Osteoblast (primary cell): ENCODE measurements around the gene TBRG4. TPM values are rescaled to one million over a fixed set of nuclear protein-coding genes. Genes with fewer than 3 reads are reported as not detected.

Experiments used
- DNase-seq: peaks from one replicate; pipeline ENCODE4 v3.0.0; 2011; ENCODE audit warnings: low spot score, mixed read lengths; ENCODE audit not compliant: insufficient read length; ENCODE audit errors: missing footprints
- H2AFZ ChIP-seq: 2 replicates; pipeline ENCODE4 v1.6.0; 2011; ENCODE audit warnings: mild to moderate bottlenecking, low read length
- H3K27ac ChIP-seq: 2 replicates; pipeline ENCODE4 v1.5.1; 2011; ENCODE audit warnings: mild to moderate bottlenecking, low read depth, low read length, moderate library complexity
- H3K27me3 ChIP-seq: 2 replicates; pipeline ENCODE4 v1.6.0; 2012; ENCODE audit warnings: mild to moderate bottlenecking, control low read depth, inconsistent platforms, low read length, moderate library complexity; ENCODE audit not compliant: insufficient read depth
- H3K36me3 ChIP-seq: 2 replicates; pipeline ENCODE4 v1.5.1; 2011; ENCODE audit warnings: mild to moderate bottlenecking, low read length, control low read depth, moderate library complexity; ENCODE audit not compliant: insufficient read depth
- H3K4me1 ChIP-seq: 2 replicates; pipeline ENCODE4 v1.5.1; 2011; ENCODE audit warnings: mild to moderate bottlenecking, low read length, control low read depth, moderate library complexity; ENCODE audit not compliant: insufficient read depth
- H3K4me2 ChIP-seq: 2 replicates; pipeline ENCODE4 v1.6.0; 2011; ENCODE audit warnings: mild to moderate bottlenecking, low read length; ENCODE audit not compliant: insufficient read depth
- H3K4me3 ChIP-seq: fragments of 200-600 bp; sonication (generic); 3 replicates; pipeline ENCODE4 v1.5.1; 2012; ENCODE audit warnings: mild to moderate bottlenecking, low read length, inconsistent platforms; ENCODE audit not compliant: insufficient read depth
- H3K79me2 ChIP-seq: 2 replicates; pipeline ENCODE4 v1.6.0; 2012; ENCODE audit warnings: mild to moderate bottlenecking, low read length, control low read depth, inconsistent platforms; ENCODE audit not compliant: insufficient read depth
- H3K9me3 ChIP-seq: 2 replicates; pipeline ENCODE4 v1.5.1; 2011; ENCODE audit warnings: low read depth, low read length, control low read depth
- H4K20me1 ChIP-seq: 2 replicates; pipeline ENCODE4 v1.6.0; 2012; ENCODE audit warnings: mild to moderate bottlenecking, low read length, control low read depth; ENCODE audit not compliant: insufficient read depth
- total RNA-seq: library from RNA; depleted of rRNA; stranded (reverse); fragments of >200 nt; gene quantifications from 2 replicates; pipeline ENCODE4 v1.2.3, GENCODE V29; 2012
- TF ChIP-seq, protein P1 (sequence below): IDR thresholded peaks from 2 replicates; pipeline ENCODE4 v1.5.1; 2011; ENCODE audit warnings: mild to moderate bottlenecking, low read depth, low read length, moderate library complexity; ENCODE audit errors: extremely low read depth

TBRG4 gene
- total RNA-seq, 1 donor, result 43.1 TPM

DNA sequence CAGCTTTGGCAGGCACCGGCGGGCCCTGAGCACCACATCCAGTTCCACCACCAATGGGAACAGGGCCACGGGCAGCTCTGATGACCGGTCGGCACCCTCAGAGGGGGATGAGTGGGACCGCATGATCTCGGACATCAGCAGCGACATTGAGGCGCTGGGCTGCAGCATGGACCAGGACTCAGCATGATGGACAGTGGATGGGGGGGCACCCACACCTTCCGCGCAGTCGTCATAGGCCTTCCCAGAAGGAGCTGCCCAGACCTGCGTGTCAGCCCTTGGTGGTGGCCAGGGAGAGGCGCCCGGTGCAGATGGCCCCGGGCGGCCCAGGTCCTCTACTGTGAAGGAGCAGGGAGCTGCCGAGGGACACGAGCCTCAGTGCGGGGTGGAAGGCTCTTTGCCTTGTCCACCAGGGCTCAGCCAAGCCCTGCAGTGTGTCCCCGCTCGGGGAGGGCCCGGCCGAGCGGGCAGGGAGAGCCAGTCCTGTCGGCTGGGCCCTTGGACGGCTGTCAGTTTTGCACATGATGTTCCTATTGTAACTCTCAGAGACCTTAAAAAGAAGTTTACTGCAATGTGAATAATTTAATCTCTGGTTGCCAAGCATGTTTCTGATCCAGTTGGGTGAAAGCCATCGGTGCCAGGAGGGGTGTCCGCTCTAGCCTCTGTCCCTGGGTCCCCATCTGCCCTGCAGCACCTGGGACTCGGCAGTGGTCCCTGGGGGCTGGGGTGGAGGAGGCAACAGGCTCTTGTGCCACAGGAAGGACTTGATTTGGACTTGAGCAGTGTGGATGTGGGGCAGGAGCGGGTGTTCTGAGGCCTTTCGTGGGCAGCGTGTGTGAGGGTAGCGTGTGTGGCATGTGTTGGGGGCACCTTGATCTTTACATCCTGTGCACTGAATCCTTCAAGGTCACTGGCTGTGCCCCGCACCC lies 35.4 kb downstream of the TBRG4 start:
- Histone ChIP-seq H3K4me3 (no peak overlapping the region), H3K27ac (no peak overlapping the region), H3K4me2 (no peak overlapping the region), H3K9me3 (no peaks in the 10 kb centered on the region), H3K79me2 (no peaks in the 10 kb centered on the region), H2AFZ (no peak overlapping the region), H3K4me1 (no peaks in the 10 kb centered on the region), H3K36me3 (peaks cover 31% of the 10 kb centered on the region), H3K27me3 (no peaks in the 10 kb centered on the region), H4K20me1 (peaks cover 21% of the 10 kb centered on the region)
- peak; percentile 65 for DNase-seq
- TF ChIP-seq, protein P1, sequence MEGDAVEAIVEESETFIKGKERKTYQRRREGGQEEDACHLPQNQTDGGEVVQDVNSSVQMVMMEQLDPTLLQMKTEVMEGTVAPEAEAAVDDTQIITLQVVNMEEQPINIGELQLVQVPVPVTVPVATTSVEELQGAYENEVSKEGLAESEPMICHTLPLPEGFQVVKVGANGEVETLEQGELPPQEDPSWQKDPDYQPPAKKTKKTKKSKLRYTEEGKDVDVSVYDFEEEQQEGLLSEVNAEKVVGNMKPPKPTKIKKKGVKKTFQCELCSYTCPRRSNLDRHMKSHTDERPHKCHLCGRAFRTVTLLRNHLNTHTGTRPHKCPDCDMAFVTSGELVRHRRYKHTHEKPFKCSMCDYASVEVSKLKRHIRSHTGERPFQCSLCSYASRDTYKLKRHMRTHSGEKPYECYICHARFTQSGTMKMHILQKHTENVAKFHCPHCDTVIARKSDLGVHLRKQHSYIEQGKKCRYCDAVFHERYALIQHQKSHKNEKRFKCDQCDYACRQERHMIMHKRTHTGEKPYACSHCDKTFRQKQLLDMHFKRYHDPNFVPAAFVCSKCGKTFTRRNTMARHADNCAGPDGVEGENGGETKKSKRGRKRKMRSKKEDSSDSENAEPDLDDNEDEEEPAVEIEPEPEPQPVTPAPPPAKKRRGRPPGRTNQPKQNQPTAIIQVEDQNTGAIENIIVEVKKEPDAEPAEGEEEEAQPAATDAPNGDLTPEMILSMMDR, result no peak

DNA sequence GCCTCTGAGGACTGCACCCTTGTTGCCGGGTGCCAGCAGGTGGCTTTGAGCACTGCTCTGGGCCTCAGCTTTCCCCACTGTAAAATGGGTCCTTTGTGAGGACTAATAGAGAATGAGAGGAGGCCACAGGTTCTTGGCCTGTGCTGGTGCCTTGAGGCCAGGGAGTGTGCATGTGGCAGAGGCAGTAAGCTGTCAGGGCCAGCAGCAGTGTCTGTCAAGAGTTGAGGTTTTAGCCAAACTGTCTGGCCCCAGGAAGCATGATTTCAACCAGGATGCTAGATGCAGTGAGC lies 36.2 kb downstream of the TBRG4 start:
- no peaks in the 10 kb centered on the region for H3K9me3 ChIP-seq
- H3K36me3 ChIP-seq, result peaks cover 31% of the 10 kb centered on the region
- H3K27me3 ChIP-seq, result no peaks in the 10 kb centered on the region
- H3K27ac ChIP-seq, result no peak overlapping the region
- peaks cover 21% of the 10 kb centered on the region for H4K20me1 ChIP-seq
- TF ChIP-seq, protein P1, result no peak
- no peak overlapping the region for H3K4me2 ChIP-seq
- DNase-seq, result no peak
- H3K4me3 ChIP-seq, result no peak overlapping the region
- no peaks in the 10 kb centered on the region for H3K4me1 ChIP-seq
- H3K79me2 ChIP-seq, result no peaks in the 10 kb centered on the region
- no peak overlapping the region for H2AFZ ChIP-seq

DNA sequence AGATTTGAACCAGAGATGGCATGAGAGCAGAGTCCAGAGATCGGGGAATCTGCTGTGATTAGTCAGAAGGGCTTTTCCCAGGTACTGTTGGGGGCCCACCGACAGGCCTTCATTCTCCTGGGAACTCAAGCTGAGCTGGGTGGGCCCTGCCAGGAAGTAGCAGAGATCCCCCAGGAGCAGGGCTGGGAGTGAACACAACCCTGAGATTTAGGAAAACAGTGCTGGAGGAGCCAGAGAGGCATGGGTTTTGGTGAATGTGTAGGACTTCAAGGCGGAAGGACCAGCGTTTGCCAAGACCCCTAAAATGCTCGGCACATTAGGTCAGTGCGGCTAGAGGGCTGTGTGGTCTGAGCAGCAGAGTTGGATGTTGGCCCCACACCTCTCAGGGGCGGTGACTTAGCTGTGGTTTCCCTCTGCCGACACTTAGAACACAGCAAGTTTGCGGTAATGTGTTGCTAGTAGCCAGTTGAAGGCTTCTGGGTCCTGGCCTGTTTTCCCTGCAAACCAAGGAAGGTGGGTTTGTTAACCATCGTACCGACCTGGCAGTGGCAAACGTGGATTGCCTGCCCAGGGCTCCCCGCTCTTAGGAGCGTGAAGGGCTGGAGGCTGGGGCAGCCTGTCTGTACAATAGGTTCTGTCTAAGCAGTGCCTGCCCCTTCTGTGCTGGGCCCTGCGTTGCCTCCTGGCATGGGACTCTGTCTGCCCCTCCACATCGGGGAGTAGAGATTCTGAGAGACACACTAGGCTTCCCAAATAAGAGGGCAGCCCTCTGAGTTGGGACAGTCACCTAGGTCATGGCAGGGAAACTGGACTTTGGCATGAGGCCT lies 36.8 kb downstream of the TBRG4 start:
- Histone ChIP-seq H2AFZ (no peak overlapping the region), H3K27ac (no peak overlapping the region), H3K4me1 (no peaks in the 10 kb centered on the region), H3K4me3 (no peak overlapping the region), H3K36me3 (peaks cover 31% of the 10 kb centered on the region), H3K79me2 (no peaks in the 10 kb centered on the region), H3K9me3 (no peaks in the 10 kb centered on the region), H3K27me3 (no peaks in the 10 kb centered on the region), H3K4me2 (no peak overlapping the region), H4K20me1 (peaks cover 21% of the 10 kb centered on the region)
- TF ChIP-seq, protein P1, result no peak
- DNase-seq, result peak; percentile 73
